HepG2 (cell line): Measurements from ENCODE around the gene DNPH1. TPM values are rescaled to one million over a fixed set of nuclear protein-coding genes. Genes with fewer than 3 reads are reported as not detected.

Experiments
- ARHGAP35 ChIP-seq: sonication (generic); formaldehyde crosslinking; IDR thresholded peaks from 2 replicates; pipeline ENCODE4 v1.9.0; 2022; ENCODE audit warnings: mild to moderate bottlenecking, inconsistent platforms, moderate library complexity, missing genetic modification reagents, borderline replicate concordance
- CBX2 ChIP-seq, 2 experiments: fragments of 200-600 bp in 1 of 2; sonication (generic); formaldehyde crosslinking in 1 of 2; IDR thresholded peaks; 2 replicates each; pipeline versions ENCODE4 v1.7.0 to v1.8.1; 2018 to 2022; ENCODE audit warnings: low read depth in 2 of 2, low read length in 1 of 2, mild to moderate bottlenecking in 1 of 2, missing genetic modification reagents in 1 of 2
- CHCHD3 ChIP-seq: sonication (generic); formaldehyde crosslinking; IDR thresholded peaks from 2 replicates; pipeline ENCODE4 v1.8.0; 2022; ENCODE audit warnings: mild to moderate bottlenecking, missing genetic modification reagents, moderate library complexity
- CREB3 ChIP-seq: sonication (generic); formaldehyde crosslinking; IDR thresholded peaks from 2 replicates; pipeline ENCODE4 v1.5.0; 2020; ENCODE audit warnings: missing genetic modification reagents
- KDM2A ChIP-seq: sonication (generic); formaldehyde crosslinking; IDR thresholded peaks from 2 replicates; pipeline ENCODE4 v1.4.0; 2020; ENCODE audit warnings: low read depth, missing genetic modification reagents, borderline replicate concordance
- KDM5B ChIP-seq: sonication (generic); formaldehyde crosslinking; IDR thresholded peaks from 2 replicates; pipeline ENCODE4 v1.4.0; 2020; ENCODE audit warnings: missing genetic modification reagents, mild to moderate bottlenecking, borderline replicate concordance
- PREB ChIP-seq: sonication (generic); formaldehyde crosslinking; IDR thresholded peaks from 2 replicates; pipeline ENCODE4 v1.4.0; 2020; ENCODE audit warnings: missing genetic modification reagents
- SP2 ChIP-seq: sonication (generic); formaldehyde crosslinking; IDR thresholded peaks from 2 replicates; pipeline ENCODE4 v1.5.1; 2020; ENCODE audit warnings: mild to moderate bottlenecking, missing genetic modification reagents
- TCF7 ChIP-seq: sonication (generic); IDR thresholded peaks from 2 replicates; pipeline ENCODE4 v1.6.1; 2016; ENCODE audit warnings: antibody characterized with exemption, low read depth
- ZFP36L1 ChIP-seq: sonication (generic); formaldehyde crosslinking; IDR thresholded peaks from 2 replicates; pipeline ENCODE4 v1.8.0; 2022; ENCODE audit warnings: mild to moderate bottlenecking, missing genetic modification reagents, moderate library complexity
- ZFX ChIP-seq: sonication (generic); formaldehyde crosslinking; IDR thresholded peaks from 2 replicates; pipeline ENCODE4 v1.4.0; 2020; ENCODE audit warnings: mild to moderate bottlenecking, low read depth, missing genetic modification reagents, moderate library complexity
- ZHX1 ChIP-seq: sonication (generic); formaldehyde crosslinking; IDR thresholded peaks from 2 replicates; pipeline ENCODE4 v1.8.1; 2022; ENCODE audit warnings: low read depth, mild to moderate bottlenecking, missing genetic modification reagents
- ZNF496 ChIP-seq: sonication (generic); formaldehyde crosslinking; IDR thresholded peaks from 2 replicates; pipeline ENCODE4 v1.8.1; 2023; ENCODE audit warnings: mild to moderate bottlenecking, moderate library complexity, missing genetic modification reagents; ENCODE audit not compliant: insufficient replicate concordance
- ZNF567 ChIP-seq: sonication (generic); formaldehyde crosslinking; IDR thresholded peaks from 2 replicates; pipeline ENCODE4 v1.8.1; 2023; ENCODE audit warnings: mild to moderate bottlenecking, missing genetic modification reagents, borderline replicate concordance
- ZNF75D ChIP-seq: sonication (generic); formaldehyde crosslinking; IDR thresholded peaks from 2 replicates; pipeline ENCODE4 v1.8.1; 2023; ENCODE audit warnings: missing genetic modification reagents, mild to moderate bottlenecking, borderline replicate concordance
- polyA plus RNA-seq, 8 experiments: library from polyadenylated mRNA; depleted of rRNA in 3 of 8; stranded (reverse) in 7 of 8; unstranded in 1 of 8; fragments of >200 nt; fragmentation: Illumina TruSeq in 4 of 8; extraction: Trizol in 4 of 8; gene quantifications; 2 replicates each; pipeline versions ENCODE4 v1.2.1 to v1.2.3, GENCODE V29; 2011 to 2016; ENCODE audit warnings: low read depth in 4 of 8, missing spikeins in 1 of 8, mixed read lengths in 1 of 8; ENCODE audit not compliant: insufficient read depth in 1 of 8
- total RNA-seq, 5 experiments: library from RNA; depleted of rRNA; stranded (reverse); fragments of >200 nt; fragmentation: Illumina TruSeq; extraction: Trizol; gene quantifications; 2 replicates each; pipeline ENCODE4 v1.2.3, GENCODE V29; 2016; ENCODE audit warnings: low read depth in 1 of 5
- TF ChIP-seq, protein P1 (sequence below): sonication (generic); formaldehyde crosslinking; IDR thresholded peaks from 2 replicates; pipeline ENCODE4 v1.4.0; 2020; ENCODE audit warnings: low read depth, missing genetic modification reagents
- TF ChIP-seq, protein P2 (sequence below): IDR thresholded peaks from 2 replicates; pipeline ENCODE4 v1.6.1; 2012; ENCODE audit warnings: inconsistent platforms

Gene DNPH1
- total and polyA plus RNA-seq, 2 of the 13 experiments (the other 11 are each of a cell fraction or from before 2014, with no cell fraction given), result 56.5 to 75.1 TPM

- TF ChIP-seq, protein P1, sequence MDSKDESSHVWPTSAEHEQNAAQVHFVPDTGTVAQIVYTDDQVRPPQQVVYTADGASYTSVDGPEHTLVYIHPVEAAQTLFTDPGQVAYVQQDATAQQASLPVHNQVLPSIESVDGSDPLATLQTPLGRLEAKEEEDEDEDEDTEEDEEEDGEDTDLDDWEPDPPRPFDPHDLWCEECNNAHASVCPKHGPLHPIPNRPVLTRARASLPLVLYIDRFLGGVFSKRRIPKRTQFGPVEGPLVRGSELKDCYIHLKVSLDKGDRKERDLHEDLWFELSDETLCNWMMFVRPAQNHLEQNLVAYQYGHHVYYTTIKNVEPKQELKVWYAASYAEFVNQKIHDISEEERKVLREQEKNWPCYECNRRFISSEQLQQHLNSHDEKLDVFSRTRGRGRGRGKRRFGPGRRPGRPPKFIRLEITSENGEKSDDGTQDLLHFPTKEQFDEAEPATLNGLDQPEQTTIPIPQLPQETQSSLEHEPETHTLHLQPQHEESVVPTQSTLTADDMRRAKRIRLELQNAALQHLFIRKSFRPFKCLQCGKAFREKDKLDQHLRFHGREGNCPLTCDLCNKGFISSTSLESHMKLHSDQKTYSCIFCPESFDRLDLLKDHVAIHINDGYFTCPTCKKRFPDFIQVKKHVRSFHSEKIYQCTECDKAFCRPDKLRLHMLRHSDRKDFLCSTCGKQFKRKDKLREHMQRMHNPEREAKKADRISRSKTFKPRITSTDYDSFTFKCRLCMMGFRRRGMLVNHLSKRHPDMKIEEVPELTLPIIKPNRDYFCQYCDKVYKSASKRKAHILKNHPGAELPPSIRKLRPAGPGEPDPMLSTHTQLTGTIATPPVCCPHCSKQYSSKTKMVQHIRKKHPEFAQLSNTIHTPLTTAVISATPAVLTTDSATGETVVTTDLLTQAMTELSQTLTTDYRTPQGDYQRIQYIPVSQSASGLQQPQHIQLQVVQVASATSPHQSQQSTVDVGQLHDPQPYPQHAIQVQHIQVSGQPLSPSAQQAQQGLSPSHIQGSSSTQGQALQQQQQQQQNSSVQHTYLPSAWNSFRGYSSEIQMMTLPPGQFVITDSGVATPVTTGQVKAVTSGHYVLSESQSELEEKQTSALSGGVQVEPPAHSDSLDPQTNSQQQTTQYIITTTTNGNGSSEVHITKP (CRISPR knock-in tag), result peak; percentile 48; the same call in 1 of the 2 replicates
- TF ChIP-seq KDM5B (CRISPR knock-in tag), result no peak; the same call in 1 of the 2 replicates
- no peak for TF ChIP-seq CREB3 (CRISPR knock-in tag)
- no peak for TF ChIP-seq ZNF567 (CRISPR knock-in tag)
- no peak for TF ChIP-seq CHCHD3 (CRISPR knock-in tag)
- no peak for TF ChIP-seq SP2 (CRISPR knock-in tag)
- no peak for TF ChIP-seq TCF7
- no peak for TF ChIP-seq ZHX1
- TF ChIP-seq ZNF496 (CRISPR knock-in tag), result no peak
- TF ChIP-seq ZFX (CRISPR knock-in tag), result peak; percentile 99
- TF ChIP-seq, protein P2, sequence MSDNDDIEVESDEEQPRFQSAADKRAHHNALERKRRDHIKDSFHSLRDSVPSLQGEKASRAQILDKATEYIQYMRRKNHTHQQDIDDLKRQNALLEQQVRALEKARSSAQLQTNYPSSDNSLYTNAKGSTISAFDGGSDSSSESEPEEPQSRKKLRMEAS, result no peak
- TF ChIP-seq ZNF75D (CRISPR knock-in tag), result no peak
- TF ChIP-seq CBX2 (IDR thresholded peaks at IDR 0.05; ENCODE audit: low read depth, low read length), result no peak
- no peak for TF ChIP-seq CBX2 (CRISPR knock-in tag; IDR thresholded peaks at IDR 0.05; ENCODE audit: low read depth)
- TF ChIP-seq KDM2A, result 0 out of 2 replicates have a peak, but pooled peaks have one; percentile 48
- TF ChIP-seq PREB (CRISPR knock-in tag), result no peak
- TF ChIP-seq ZFP36L1 (CRISPR knock-in tag), result peak; percentile 73; the same call in 1 of the 2 replicates
- no peak for TF ChIP-seq ARHGAP35 (CRISPR knock-in tag)
Measured at GRCh38 chr6:43276577-43277305, 47.5 kb upstream of the DNPH1 start (continued).
